ENCODE measurements around the gene SPRY2.

DNA sequence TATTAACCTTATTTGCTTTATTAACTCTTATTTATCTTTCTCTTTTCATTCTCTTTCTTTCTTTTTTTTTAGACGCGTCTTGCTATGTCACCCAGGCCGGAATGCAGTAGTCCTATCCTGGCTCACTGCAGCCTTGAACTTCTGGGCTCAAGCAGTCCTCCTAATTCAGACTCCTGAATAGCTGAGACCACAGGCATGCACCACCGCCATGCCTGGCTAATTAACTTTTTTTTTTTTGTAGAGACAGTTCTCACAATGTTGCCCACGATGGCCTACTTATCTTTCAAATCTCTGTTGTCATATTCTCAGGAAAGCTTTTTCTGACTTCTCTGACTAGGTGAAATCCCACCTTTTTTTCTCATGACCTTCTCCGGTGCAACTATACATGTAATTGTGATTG is 7.8 kb upstream of the SPRY2 start:
- TF ChIP-seq YY1 (IDR thresholded peaks at IDR 0.05; ENCODE audit: low read depth, low read length) (no peak), FOSL1 (IDR thresholded peaks at IDR 0.05; ENCODE audit: insufficient read depth, low read depth, low read length) (no peak), EP300 (IDR thresholded peaks at IDR 0.05; ENCODE audit: borderline replicate concordance in 1 of 2, low read depth in 2 of 2, low read length in 2 of 2) (no peak), BRCA1 (IDR thresholded peaks at IDR 0.05; ENCODE audit: low read depth, low read length) (no peak), CHD2 (IDR thresholded peaks at IDR 0.05; ENCODE audit: low read length) (no peak), POLR2AphosphoS5 (IDR thresholded peaks at IDR 0.05; ENCODE audit: low read depth, low read length) (no peak), CBX8 (IDR thresholded peaks at IDR 0.05; ENCODE audit: borderline replicate concordance, low read depth, low read length) (no peak), CREB1 (IDR thresholded peaks at IDR 0.05) (no peak), SIN3A (conservative IDR thresholded peaks at IDR 0.05 in 1 of 2, IDR thresholded peaks at IDR 0.05 in 1 of 2; ENCODE audit: low read depth in 1 of 2, low read length in 2 of 2) (no peak), POLR2A (IDR thresholded peaks at IDR 0.05; ENCODE audit: control extremely low read depth in 1 of 2, low read depth in 2 of 2, low read length in 2 of 2) (no peak), EZH2 (IDR thresholded peaks at IDR 0.05; ENCODE audit: low read depth, low read length, severe bottlenecking) (no peak), JUND (IDR thresholded peaks at IDR 0.05; ENCODE audit: low read length) (no peak), ZNF274 (IDR thresholded peaks at IDR 0.05; ENCODE audit: borderline replicate concordance, extremely low read depth, low read length) (no peak)
- TF ChIP-seq, protein P1, sequence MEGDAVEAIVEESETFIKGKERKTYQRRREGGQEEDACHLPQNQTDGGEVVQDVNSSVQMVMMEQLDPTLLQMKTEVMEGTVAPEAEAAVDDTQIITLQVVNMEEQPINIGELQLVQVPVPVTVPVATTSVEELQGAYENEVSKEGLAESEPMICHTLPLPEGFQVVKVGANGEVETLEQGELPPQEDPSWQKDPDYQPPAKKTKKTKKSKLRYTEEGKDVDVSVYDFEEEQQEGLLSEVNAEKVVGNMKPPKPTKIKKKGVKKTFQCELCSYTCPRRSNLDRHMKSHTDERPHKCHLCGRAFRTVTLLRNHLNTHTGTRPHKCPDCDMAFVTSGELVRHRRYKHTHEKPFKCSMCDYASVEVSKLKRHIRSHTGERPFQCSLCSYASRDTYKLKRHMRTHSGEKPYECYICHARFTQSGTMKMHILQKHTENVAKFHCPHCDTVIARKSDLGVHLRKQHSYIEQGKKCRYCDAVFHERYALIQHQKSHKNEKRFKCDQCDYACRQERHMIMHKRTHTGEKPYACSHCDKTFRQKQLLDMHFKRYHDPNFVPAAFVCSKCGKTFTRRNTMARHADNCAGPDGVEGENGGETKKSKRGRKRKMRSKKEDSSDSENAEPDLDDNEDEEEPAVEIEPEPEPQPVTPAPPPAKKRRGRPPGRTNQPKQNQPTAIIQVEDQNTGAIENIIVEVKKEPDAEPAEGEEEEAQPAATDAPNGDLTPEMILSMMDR (IDR thresholded peaks at IDR 0.05; ENCODE audit: control extremely low read depth in 1 of 3, insufficient read depth in 1 of 3, low read depth in 1 of 3, low read length in 3 of 3) = no peak

Data from H1 (cell line).